CD1c-positive myeloid dendritic cell (primary cell): Measurements from ENCODE around the gene RNF224.
"Not testable (repeated sequence)": the region's sequence is repeated elsewhere in the genome, so short reads cannot be mapped to it uniquely, and the experiment has no call there.

Experiments
- DNase-seq: peaks from one replicate; pipeline ENCODE4 v3.0.0-alpha.2; 2016; ENCODE audit errors: extremely low spot score

RNF224 gene

GRCh38 chr9:137228506-137228967, 1.2 kb downstream of the RNF224 start:
- DNase-seq, result no peak

GRCh38 chr9:137228968-137229896, 1.9 kb downstream of the RNF224 start:
- DNase-seq, result no peak

GRCh38 chr9:137229903-137230704, 2.8 kb downstream of the RNF224 start:
- DNase-seq, result no peak

- DNase-seq, result no peak
Observed at GRCh38 chr9:137230705-137231371, 3.5 kb downstream of the RNF224 start, which contains the start of gene SLC34A3. SLC34A3 (plus strand) TSS chr9:137230901; CDS start chr9:137231703, 802 bp downstream.

GRCh38 chr9:137231372-137232039, 4.2 kb downstream of the RNF224 start:
- DNase-seq, result no peak

- DNase-seq, result no peak
Observed at GRCh38 chr9:137232101-137232500, 4.8 kb downstream of the RNF224 start.

GRCh38 chr9:137232510-137232909, 5.2 kb downstream of the RNF224 start:
- no peak for DNase-seq

- DNase-seq, result no peak
Observed at GRCh38 chr9:137233143-137233980, 6.1 kb downstream of the RNF224 start.

GRCh38 chr9:137234055-137234697, 6.9 kb downstream of the RNF224 start:
- DNase-seq, result no peak

GRCh38 chr9:137234758-137235423, 7.6 kb downstream of the RNF224 start:
- no peak for DNase-seq

GRCh38 chr9:137235424-137236237, 8.3 kb downstream of the RNF224 start:
- no peak for DNase-seq

GRCh38 chr9:137236238-137236935, 9.1 kb downstream of the RNF224 start:
- DNase-seq, result peak; percentile 93

- DNase-seq, result no peak
Observed at GRCh38 chr9:137236936-137237421, 9.7 kb downstream of the RNF224 start.

GRCh38 chr9:137237759-137238726, 10.7 kb downstream of the RNF224 start:
- DNase-seq, result no peak

GRCh38 chr9:137239541-137240200, 12.4 kb downstream of the RNF224 start:
- not testable (repeated sequence) for DNase-seq

- DNase-seq, result peak; percentile 87
Observed at GRCh38 chr9:137240318-137240840, 13.1 kb downstream of the RNF224 start.
